ENCODE data around the gene ITPKB. TPM values are rescaled to one million over a fixed set of nuclear protein-coding genes. Genes with fewer than 3 reads are reported as not detected.
"Not testable (repeated sequence)": the region's sequence is repeated elsewhere in the genome, so short reads cannot be mapped to it uniquely, and the experiment has no call there.

The ITPKB gene
- total RNA-seq, 1 donor from 2014 or later, result 19.4 TPM

DNA sequence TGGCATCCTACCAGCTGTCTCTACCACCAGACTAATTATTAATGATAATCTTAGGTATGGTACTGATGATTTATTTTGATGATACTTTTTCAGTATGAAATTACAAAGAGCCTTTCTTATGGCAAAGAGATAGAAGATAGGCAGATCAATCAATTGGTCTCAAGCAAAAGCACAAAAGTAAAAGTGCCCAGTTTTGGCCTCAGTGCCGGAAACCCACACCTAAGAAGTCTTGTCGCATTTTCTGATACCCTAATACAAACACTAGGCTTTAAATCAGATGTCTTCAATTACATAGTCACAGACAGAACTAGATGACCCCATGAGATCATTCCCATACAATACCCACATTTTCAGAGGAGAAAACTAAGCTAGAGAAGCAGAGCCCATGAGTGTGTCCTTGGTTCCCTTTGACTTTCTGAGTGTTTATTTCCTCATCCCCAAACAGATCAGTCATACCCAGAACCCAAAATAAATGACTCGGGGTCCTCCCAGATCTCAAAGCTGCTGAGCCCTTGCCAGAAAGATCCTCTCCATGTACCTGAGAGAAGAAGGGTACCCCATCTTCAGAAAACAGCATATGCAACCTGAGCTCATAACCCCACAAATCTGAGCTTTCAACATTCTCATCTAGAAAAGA lies 7.7 kb downstream of the ITPKB start:
- DNase-seq (ENCODE audit: low read depth in 2 of 2), result no peak

DNA sequence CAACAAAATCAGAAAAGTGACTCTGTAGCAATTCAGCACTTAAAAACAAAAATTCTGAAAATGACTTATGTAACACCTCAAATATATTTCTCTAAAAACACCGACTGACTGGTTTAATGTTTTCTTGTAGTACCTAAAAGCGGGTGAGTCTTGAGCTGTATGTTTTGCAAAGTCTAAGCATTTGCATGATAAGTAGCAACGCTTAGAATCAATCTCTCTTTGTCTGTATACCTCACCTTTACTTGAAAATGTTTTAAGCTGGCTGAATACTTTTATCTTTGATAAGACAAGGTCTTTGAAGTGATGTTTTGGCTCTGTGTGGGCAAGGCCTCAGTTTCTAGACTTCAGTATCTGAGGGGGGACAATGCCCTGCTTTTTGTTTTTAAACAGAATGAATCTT lies 8.2 kb downstream of the ITPKB start:
- DNase-seq (ENCODE audit: low read depth in 2 of 2), result no peak

DNA sequence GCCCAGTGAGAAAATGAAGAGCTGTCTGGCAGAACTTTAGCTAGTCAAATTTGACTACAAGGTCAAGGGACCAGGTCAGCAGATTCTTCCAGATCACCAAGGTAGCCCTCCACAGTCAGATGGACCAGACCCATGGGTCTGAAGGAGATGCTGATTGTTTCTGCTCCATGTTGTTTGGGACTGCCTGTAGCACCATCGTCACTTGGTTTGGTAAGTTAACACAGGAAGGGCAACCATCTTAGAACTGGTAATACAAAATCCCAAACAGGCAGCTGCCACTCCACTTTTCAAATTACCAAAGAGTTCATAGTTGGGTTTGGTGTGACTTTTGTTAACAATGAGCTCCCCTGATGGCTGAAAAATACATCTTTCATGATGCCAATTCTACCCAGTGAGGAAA lies 9.0 kb downstream of the ITPKB start:
- DNase-seq (ENCODE audit: low read depth in 2 of 2), result no peak

DNA sequence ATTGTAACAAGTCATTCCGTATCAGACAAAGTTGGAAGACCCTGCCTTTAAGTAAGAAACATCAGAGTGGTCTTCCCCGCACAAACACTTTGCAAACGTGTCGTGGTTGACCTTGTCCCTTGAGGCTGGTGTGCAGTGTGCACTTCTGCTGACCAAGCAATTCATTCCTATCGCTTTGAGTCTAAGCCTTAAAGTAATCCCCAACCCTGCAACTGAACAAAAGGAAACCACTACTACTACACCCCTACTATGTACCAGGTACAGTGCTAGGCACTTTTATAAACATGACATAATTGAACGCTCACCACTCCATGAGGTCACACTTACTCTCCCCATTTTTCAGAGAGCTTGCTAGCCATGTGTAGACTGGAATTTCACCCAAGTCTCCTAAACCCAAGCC lies 10.6 kb downstream of the ITPKB start:
- no peak for DNase-seq (ENCODE audit: low read depth in 2 of 2)

DNA sequence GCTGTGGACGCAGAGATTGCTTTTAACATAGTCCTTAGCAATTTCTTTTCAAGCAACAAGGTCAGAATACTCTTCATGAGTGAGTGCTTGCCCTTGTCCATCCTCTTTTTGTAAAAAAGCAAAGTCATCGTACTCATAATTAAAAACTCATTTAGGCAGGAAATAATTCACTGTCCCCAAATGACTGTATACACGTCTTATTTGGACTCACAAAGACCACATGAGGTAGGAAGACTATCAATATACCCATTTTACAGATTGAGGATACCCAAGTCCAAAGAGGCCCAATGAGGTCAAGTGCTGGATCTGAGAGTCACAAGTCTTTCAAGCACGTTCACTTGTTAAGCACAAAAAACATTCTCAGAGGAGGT lies 13.2 kb downstream of the ITPKB start:
- DNase-seq (ENCODE audit: low read depth in 2 of 2), result no peak

DNA sequence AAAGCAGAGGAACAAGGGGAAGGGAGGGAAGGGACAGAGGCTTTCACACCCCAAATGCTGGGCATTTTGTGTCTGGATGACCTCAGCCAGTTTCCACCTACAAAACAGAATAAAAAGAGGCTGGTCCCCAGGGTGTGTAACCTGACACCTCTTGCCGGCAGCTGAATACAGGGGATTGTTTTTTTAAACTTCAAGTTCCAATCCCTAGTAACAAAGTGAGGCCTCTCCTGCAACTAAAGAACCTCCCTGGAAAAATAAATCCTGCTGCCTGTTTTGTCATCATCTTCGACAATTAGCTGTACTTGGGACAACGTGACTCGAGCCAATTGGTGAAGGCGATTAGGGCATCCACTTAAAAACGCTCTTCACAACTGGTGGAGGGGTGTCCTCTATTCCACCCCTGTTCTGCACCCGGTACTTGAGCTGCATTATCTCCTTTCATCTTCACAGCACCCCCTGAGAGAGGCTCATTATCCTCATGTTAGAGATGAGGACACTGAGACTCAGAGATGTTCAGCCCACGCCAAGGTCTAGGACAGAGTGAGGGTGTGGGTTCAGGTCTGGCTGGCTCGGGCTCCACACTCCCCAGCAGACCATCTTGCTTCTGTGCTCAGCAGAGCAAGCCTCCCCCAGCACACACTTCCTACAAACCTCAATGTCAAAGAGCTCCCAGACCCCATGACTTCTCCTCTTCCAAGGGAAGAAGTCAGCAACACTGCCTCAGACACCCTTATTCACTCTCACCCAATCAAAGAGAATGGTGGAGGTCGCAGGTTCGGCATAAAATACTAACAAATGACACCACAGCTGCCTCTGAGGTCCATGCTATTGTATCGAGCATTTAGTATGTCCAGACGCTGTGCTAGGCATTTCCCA lies 15.2 kb downstream of the ITPKB start:
- peak; percentile 46 to 70 for DNase-seq (ENCODE audit: low read depth in 2 of 2)

DNA sequence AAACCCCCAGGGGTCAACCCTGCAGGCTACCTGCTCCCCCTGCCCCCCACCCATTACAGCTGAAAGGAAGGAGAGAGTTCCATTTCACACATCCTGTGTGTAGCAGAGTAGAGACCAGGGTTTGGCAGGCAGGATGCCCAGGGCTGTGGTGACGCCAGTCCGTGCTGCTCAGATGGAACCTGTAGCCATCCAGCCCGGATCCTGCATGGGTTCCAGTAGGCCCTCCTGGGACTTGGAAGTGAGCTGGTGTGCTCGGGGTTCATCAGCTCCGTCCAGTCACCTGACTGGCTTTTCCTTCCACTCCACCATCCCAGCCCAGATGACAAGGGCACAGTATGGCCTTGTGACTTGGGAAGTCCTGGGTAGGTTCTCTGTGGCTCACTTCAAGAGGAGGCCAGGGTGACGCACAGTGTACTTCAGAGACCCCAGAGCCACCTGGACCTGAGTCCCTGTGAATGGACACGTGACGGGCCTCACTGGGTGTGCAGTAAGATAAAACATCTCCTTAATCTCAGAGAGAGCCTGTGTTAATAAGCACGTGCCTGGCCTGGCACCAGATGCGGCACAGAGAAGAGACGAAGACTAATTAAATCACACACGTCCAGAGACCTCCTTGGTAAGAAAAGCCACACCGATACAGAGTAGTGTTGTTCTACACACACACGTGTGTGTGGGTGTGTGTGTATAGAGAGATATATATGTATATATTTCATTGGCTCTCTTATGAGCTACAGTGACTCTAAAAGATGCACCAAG lies 16.0 kb downstream of the ITPKB start:
- no peak for DNase-seq (ENCODE audit: low read depth in 2 of 2)

DNA sequence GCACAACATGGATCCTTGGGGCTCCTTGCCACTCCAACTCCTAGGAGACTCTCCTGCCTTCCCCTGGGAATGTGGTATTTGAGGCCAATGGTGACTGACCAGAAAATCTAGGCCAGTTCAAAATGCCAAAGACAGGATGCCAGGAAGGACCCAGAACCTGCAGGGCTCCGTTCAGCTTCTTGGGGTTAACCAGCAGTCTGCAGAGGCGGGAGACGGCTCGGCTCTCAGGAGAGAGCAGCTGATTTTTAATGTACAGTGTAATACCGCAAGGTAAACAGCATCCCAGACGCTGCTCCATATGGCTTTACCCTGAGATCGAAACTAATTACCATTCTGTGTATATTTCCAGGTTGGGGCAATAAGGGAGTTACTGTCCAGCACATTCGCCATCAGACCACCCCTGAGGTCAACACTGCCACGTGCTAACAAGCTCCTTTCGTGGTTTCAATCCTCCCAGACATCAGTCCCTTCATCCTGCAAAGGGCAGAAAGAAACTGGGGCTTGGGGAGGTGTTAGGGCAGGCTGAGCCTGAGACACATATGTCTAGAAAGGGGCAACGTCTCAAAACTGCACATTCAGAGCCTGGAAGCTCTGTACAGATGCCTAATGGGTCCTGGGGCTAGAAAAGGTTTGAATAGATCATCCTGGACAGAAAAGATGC lies 16.7 kb downstream of the ITPKB start:
- DNase-seq (ENCODE audit: low read depth in 2 of 2), result no peak

DNA sequence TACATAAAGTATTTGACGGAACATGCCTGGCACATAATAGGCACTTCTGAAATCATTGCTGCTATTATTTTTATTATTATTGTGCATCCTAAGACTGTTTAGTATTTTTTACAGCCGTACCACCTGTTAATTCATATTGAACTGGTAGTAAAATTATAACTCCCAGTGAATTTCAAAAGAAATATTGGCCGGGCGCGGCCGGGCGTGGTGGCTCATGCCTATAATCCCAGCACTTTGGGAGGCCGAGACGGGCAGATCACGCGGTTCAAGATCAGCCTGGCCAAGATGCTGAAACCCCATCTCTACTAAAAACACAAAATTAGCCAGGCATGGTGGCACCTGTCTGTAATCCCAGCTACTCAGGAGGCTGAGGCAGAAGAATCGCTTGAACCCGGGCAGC lies 18.5 kb downstream of the ITPKB start:
- not testable (repeated sequence) for DNase-seq (ENCODE audit: low read depth in 2 of 2)

DNA sequence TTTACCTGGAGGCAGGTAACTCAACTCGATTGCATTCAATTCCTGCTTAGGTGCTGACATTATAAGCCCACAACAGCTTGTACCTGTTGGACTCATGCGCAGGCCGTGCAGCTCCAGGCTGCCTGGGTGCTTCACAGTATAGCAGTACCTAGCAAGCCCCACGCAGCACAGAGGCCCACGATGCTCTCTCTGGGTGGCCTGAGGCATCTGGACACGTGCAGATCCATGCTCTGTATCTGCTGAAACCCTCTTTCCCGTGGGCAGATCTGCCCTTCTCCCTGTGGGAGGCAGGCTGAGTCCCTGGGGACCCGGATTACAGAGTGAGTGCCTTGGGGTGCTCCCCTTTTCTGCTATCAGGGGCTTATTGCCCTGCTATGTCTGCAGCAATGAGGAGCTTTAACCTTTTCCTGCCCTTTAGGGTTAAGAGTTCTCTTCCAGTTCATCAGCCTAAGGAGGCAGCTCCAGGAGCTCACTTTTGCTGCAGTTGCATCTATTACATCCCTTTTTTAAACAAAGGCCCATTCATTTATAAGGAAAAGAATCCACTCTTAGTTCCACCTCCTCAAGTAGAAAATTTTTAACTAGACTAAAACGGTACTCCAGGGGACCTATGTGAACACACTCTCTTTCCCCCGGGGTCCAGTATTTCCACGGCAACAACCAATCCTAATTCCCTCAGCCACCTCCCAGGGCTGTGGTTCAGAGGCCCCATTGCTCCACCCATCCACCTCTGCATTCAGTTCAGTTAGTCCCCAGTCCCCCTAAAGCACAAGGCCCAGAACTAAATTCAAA lies 19.3 kb downstream of the ITPKB start:
- no peak for DNase-seq (ENCODE audit: low read depth in 2 of 2)

DNA sequence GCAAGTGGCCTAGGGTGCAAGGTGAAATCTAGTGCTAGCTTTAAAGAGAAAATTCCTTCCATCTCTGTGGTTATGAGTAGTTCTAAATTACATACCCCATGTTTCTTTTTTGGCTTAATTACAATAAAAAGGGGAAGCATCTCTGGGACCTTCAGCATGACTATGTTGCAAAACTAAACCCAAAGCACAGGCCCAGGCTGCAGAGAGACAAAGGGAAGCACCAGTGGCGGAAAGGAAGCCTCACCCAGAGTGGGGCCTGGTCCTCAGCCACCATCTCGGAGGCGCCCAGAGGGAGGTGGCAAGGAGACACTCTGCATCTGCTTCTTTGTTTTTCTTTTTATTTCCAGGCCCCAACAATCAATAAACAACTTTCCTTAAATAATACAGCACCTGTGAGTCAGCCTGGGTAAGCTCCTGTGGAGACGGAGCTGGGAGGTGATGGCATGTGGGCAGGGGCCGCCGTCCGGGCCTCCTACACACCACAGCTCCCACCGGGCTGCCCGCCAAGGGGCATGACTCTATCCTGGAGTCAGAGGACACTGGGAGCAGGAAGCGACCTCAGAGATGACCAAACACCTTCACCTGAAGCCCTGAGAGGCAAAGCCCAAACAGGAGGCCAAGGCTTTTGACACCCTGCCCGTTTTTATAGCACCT lies 21.7 kb downstream of the ITPKB start:
- DNase-seq (ENCODE audit: low read depth in 2 of 2), result no peak

DNA sequence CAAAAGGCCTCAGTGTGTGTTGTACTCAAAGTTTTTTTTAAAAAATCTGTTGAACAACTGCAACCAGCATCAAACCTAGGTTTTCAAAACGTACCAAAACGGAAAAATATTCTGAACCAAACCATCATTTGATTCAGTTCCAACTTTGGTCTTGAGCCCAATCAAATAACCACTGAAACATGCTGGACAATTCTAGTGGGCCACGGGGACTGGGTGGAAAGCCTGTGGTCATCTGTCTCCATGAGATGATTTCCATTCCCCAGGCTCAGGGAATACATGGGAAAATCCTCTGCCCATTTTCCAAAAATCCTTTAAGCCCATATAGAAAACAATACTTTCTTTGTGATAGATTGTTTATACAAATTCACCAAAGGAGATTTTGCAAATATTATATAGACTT lies 22.5 kb downstream of the ITPKB start:
- peak in 1 of 2 donors; percentile 63 for DNase-seq (ENCODE audit: low read depth in 2 of 2)

DNA sequence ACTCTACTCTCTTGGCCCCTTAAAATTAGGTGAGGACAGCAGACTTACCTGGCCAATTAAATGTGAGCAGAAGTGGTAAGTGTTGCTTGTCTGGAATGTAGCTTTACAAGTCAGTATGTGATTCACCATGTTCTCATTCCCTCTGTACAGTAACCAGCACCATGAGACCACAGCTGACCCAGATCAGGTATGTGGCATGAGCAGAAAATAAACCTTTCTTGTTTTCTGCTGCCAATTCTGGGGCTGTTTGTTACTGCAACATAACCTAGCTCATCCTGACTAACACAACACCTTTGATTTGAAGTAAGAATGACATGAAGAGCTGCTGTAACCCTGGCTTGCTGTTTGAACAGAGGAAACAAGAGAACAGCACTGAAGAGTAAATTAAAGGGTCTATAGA lies 24.9 kb downstream of the ITPKB start:
- no peak for DNase-seq (ENCODE audit: low read depth in 2 of 2)

DNA sequence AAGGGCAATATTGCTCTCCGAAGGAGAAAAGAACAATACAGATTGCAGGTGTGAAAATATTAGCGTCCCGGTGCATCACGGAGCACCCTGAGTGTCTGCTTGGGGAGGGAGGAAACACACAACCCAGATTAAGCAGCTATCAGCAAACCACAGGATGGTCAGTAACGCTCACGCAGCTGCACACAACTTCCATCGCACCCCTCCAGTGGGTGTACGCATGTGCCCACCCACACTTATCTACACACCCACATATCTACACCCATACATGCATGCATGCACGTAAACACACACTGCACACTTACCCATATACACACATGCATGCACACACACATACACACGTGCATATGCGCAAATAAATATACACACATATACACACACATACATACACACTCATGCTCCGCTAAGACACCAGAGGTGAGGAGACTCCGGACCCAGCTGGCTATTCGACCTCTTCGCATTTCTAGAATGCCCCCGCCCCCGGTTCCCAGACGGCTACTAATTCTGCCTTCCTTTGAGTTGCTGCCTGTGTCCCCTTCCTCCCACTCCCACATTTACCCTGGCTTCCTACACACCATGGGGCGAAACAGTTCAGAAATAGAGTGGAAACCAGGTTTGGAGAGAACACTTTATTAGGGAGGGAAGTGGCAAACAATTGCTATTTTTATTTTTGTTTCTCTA lies 26.2 kb downstream of the ITPKB start:
- no peak for DNase-seq (ENCODE audit: low read depth in 2 of 2)

DNA sequence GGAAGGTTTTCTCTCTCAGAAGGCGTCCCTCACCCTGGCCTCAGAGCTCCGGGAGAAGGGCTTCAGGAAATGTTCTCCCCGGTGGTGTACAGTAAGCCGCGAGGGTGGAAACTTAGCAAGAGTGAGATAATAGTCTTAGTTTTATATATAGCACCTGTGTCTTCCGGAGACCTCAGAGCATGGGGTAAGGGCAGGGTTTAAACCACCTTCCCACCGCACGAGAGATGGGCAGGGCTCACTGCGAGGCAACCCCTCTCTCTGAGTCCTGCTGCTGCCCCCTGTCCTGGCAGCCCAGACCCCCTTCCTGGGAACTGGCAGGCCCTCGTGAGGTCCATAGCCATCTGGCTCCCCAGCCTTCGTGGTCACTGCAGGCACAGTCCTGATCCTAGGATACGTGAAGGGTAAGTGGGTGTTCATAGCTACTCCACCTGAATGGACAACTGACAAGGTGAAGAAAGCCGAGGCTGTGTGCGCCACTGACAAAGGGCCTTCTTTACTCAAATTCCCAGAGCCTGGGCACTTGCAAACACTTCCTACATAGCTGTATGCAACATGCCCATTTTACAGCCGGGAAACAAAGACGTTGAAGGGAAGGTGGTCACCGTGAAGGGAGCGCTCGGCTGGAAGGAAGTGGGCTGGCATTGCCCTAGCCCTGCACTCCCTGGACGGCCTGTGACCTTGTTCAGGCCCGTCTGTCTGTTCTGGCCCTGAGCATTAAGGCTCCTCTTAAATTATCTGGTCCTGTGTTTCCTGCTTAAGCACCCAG lies 26.9 kb downstream of the ITPKB start:
- no peak for DNase-seq (ENCODE audit: low read depth in 2 of 2)

DNA sequence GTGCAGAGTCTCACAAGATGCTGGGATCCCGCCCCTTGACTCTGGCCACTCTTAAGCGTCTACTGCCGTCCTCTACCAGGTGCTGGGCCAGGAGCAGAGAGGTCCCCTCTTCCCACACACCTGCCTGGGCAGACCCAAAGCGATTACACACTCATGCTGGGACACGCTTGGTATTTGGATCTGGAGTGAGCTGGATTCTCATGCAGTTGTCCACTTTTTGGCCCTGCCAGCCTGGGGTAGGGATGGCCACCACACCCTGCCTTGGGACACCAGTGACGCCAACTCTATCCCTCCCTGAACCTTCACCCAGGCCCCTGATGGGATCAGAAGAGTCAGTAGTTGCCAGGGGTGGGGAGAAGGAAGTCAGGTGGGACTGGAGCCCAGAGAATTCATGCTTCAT lies 28.6 kb downstream of the ITPKB start:
- no peak for DNase-seq (ENCODE audit: low read depth in 2 of 2)

DNA sequence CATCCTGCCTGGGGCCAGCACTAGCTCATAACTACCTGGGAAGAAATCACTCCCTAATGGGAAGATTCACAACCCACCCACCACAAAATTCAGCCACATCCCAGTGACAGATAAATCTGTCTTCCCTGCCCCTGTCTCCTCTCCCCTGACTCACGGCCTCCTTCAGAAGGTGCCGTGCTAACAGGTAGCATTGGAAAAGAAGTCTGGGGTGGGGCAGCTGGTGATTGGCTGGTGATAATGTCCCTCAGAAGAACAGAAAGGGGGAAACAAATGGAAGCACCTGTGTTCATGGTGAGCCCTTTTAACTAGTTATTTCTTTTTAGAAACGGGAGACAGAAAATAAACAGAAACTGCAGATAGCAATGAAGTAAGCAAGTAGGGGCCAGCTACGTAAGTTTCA lies 29.1 kb downstream of the ITPKB start:
- DNase-seq (ENCODE audit: low read depth in 2 of 2), result no peak

DNA sequence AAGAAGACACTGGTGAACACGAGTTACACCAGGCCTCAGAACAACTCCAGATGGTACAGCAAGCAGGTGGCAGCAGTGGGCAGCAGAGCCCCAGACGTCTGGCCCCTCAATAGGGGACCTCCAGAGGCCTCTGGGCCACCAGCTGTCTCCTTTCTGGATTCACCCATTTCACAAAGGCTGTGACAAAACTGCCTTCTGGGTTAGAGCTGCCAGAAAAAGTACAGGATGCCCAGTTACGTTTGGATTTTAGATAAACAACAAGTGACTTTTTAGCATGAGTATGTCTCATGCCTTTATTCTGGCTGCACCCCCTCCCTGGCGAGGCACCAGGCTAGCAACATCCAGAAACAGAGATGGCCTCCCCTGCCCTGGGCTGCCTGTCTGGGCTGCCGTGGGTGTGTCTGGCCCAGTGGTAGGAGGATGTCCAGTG lies 30.1 kb downstream of the ITPKB start:
- DNase-seq (ENCODE audit: low read depth in 2 of 2), result no peak

DNA sequence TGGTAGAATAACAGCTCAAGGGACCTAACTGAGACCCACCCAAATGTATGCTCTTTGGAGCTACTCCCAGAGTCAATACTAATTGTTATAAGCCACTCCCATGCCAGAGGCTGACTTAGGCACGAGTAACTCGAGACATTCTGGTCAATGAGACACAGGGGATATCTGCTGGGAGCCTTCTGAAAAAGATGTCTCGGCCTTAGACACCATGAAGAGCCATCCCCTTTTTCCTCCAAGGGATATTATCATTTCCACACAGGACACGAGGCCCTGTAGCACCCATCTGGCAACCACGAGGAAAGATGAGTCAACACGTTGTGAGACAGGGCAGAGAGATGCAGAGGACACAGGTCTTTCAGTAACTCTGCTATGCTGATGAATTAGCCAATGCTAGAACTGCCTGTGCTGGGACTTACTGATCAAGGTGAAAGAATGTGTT lies 30.7 kb downstream of the ITPKB start:
- DNase-seq (ENCODE audit: low read depth in 2 of 2), result peak; percentile 36 to 77

All from lung microvascular endothelial cell (primary cell).